Measurements from ENCODE around the gene ARRDC2.
"Not testable (repeated sequence)": the region's sequence is repeated elsewhere in the genome, so short reads cannot be mapped to it uniquely, and the experiment has no call there.

The ARRDC2 gene

GRCh38 chr19:18007917-18008673 is at the start of gene ARRDC2:
TSS of gene ARRDC2 (plus strand) at chr19:18008170. CDS start at chr19:18008311, 141 bp downstream.
- peak; percentile 78 for DNase-seq

GRCh38 chr19:17963936-17964691 is 43.9 kb upstream of the ARRDC2 start:
- no peak for DNase-seq

GRCh38 chr19:17965370-17966128 is 42.4 kb upstream of the ARRDC2 start:
- DNase-seq: no peak

GRCh38 chr19:17966129-17966483 is 41.9 kb upstream of the ARRDC2 start:
- no peak for DNase-seq

GRCh38 chr19:17966550-17967256 is 41.3 kb upstream of the ARRDC2 start, which contains the start of gene KCNN1:
TSS of gene KCNN1 (plus strand) at chr19:17967107. CDS start at chr19:17973889, 6,782 bp downstream.
- DNase-seq: no peak

- DNase-seq: no peak
Measured at GRCh38 chr19:17967257-17968051, 40.5 kb upstream of the ARRDC2 start.

GRCh38 chr19:17968362-17968761 is 39.6 kb upstream of the ARRDC2 start:
- no peak for DNase-seq

GRCh38 chr19:17969096-17969792 is 38.7 kb upstream of the ARRDC2 start:
- DNase-seq: no peak

GRCh38 chr19:17972230-17972629 is 35.7 kb upstream of the ARRDC2 start:
- no peak for DNase-seq

GRCh38 chr19:17973759-17974158 is 34.2 kb upstream of the ARRDC2 start:
- no peak for DNase-seq

- no peak for DNase-seq
Measured at GRCh38 chr19:17974551-17974950, 33.4 kb upstream of the ARRDC2 start.

- DNase-seq: no peak
Measured at GRCh38 chr19:17975032-17975431, 32.9 kb upstream of the ARRDC2 start.

GRCh38 chr19:17977021-17977420 is 30.9 kb upstream of the ARRDC2 start:
- DNase-seq: no peak

GRCh38 chr19:17977488-17977887 is 30.5 kb upstream of the ARRDC2 start:
- no peak for DNase-seq

GRCh38 chr19:17981611-17982010 is 26.4 kb upstream of the ARRDC2 start:
- DNase-seq: no peak

GRCh38 chr19:17982430-17982829 is 25.5 kb upstream of the ARRDC2 start:
- DNase-seq: no peak

GRCh38 chr19:17985037-17985818 is 22.7 kb upstream of the ARRDC2 start:
- DNase-seq: no peak

GRCh38 chr19:17986569-17986968 is 21.4 kb upstream of the ARRDC2 start:
- not testable (repeated sequence) for DNase-seq

GRCh38 chr19:17988161-17988560 is 19.8 kb upstream of the ARRDC2 start:
- DNase-seq: no peak

GRCh38 chr19:17989425-17990094 is 18.4 kb upstream of the ARRDC2 start:
- DNase-seq: no peak

Data from OCI-M1 (cell line).